Calu3 (cell line): ENCODE data around the gene SLC12A5. TPM values are rescaled to one million over a fixed set of nuclear protein-coding genes. Genes with fewer than 3 reads are reported as not detected.

ENCODE experiments used
- BruUV-seq: library from RNA; stranded (reverse); fragments of 400-500 nt; replicated peaks from 2 replicates; lab custom pipeline; 2021; lab: Mats Ljungman, UMichigan
- CTCF ChIA-PET: fragments of 300-600 bp; sonication (Branson Sonifier 250); formaldehyde crosslinking; loops from one replicate; lab custom pipeline; 2022; ENCODE audit warnings: antibody characterized with exemption; lab: Charles Lee
- DNase-seq: peaks from one replicate; pipeline ENCODE4 v3.0.0; 2022
- H3K27ac Mint-ChIP-seq: one replicate; pipeline ENCODE4 v1.8.0; 2022; ENCODE audit warnings: mixed read lengths; ENCODE audit not compliant: unreplicated experiment
- H3K27me3 Mint-ChIP-seq: one replicate; pipeline ENCODE4 v1.8.0; 2022; ENCODE audit warnings: mixed read lengths; ENCODE audit not compliant: unreplicated experiment
- H3K36me3 Mint-ChIP-seq: one replicate; pipeline ENCODE4 v1.8.0; 2022; ENCODE audit warnings: mild to moderate bottlenecking, moderate library complexity, mixed read lengths; ENCODE audit not compliant: insufficient read depth, unreplicated experiment
- H3K4me1 Mint-ChIP-seq: one replicate; pipeline ENCODE4 v1.8.0; 2022; ENCODE audit warnings: mild to moderate bottlenecking, low read depth, mixed read lengths; ENCODE audit not compliant: unreplicated experiment
- H3K4me3 Mint-ChIP-seq: one replicate; pipeline ENCODE4 v1.8.0; 2022; ENCODE audit warnings: mild to moderate bottlenecking, low read depth, moderate library complexity, mixed read lengths; ENCODE audit not compliant: unreplicated experiment
- H3K9me3 Mint-ChIP-seq: one replicate; pipeline ENCODE4 v1.8.0; 2022; ENCODE audit warnings: low read depth, mixed read lengths; ENCODE audit not compliant: unreplicated experiment
- CTCF ChIP-seq: fragments of 200-600 bp; IDR thresholded peaks from one replicate; pipeline ENCODE4 v1.8.0; 2022; ENCODE audit warnings: antibody characterized with exemption; ENCODE audit not compliant: unreplicated experiment
- intact Hi-C: fragments of 100-400 bp; cut with micrococcal nuclease; formaldehyde crosslinking; loops from one replicate; pipeline ENCODE4 v1.10.0; 2022; ENCODE audit not compliant: unreplicated experiment
- total RNA-seq: library from RNA; stranded (reverse); gene quantifications from 2 replicates; pipeline ENCODE4 v1.2.3, GENCODE V29; 2022

SLC12A5 gene
- total RNA-seq, 1 experiment from 2014 or later, result 2.1 TPM

- intact Hi-C loops, result loop anchor here (2.0 to 10.0 kb wide), 2 partner anchors 64 to 312 kb away; no protein-coding TSS in a partner anchor
- Mint-ChIP-seq H3K27ac (no peak overlapping the region), H3K4me3 (no peak overlapping the region), H3K9me3 (no peaks in the 10 kb centered on the region), H3K36me3 (no peaks in the 10 kb centered on the region), H3K27me3 (peaks cover 82% of the 10 kb centered on the region), H3K4me1 (peaks cover 8% of the 10 kb centered on the region)
- DNase-seq, result no peak
- TF ChIP-seq CTCF, result no peak
- CTCF ChIA-PET, result interaction anchor here (0.6 to 1.6 kb wide), 27 partner anchors 8 to 1294 kb away, joined by 3 to 14 read pairs (median 4); partner anchors contain the start of genes CD40 and ELMO2
- BruUV-seq, result no TSS peak
Observed at GRCh38 chr20:46023148-46023484, 5.9 kb upstream of the SLC12A5 start.

GRCh38 chr20:46023999-46024398 lies 5.0 kb upstream of the SLC12A5 start:
- TF ChIP-seq CTCF, result no peak
- DNase-seq, result no peak
- BruUV-seq, result no TSS peak
- Mint-ChIP-seq H3K27ac (no peak overlapping the region), H3K27me3 (peaks cover 73% of the 10 kb centered on the region), H3K4me3 (no peak overlapping the region), H3K9me3 (no peaks in the 10 kb centered on the region), H3K36me3 (no peaks in the 10 kb centered on the region), H3K4me1 (peaks cover 8% of the 10 kb centered on the region)
- CTCF ChIA-PET, result interaction anchor here (0.6 to 1.6 kb wide), 5 partner anchors 11 to 414 kb away, joined by 3 to 5 read pairs (median 4); no protein-coding TSS in a partner anchor
- intact Hi-C loops, result loop anchor here (2.0 to 10.0 kb wide), 2 partner anchors 63 to 311 kb away; no protein-coding TSS in a partner anchor

- DNase-seq, result no peak
- CTCF ChIA-PET, result no interaction called here
- Mint-ChIP-seq H3K9me3 (no peaks in the 10 kb centered on the region), H3K27me3 (peaks cover 66% of the 10 kb centered on the region), H3K4me1 (peaks cover 8% of the 10 kb centered on the region), H3K4me3 (no peak overlapping the region), H3K36me3 (no peaks in the 10 kb centered on the region), H3K27ac (no peak overlapping the region)
- intact Hi-C loops, result loop anchor here (10.0 kb wide), 1 partner anchor 309 kb away; no protein-coding TSS in a partner anchor
- no TSS peak for BruUV-seq
- no peak for TF ChIP-seq CTCF
Observed at GRCh38 chr20:46025376-46025783, 3.6 kb upstream of the SLC12A5 start.

GRCh38 chr20:46027245-46027853 lies 1.7 kb upstream of the SLC12A5 start:
- CTCF ChIA-PET, result interaction anchor here (0.6 kb wide), 1 partner anchor 249 kb away, joined by 4 read pairs; no protein-coding TSS in a partner anchor
- intact Hi-C loops, result loop anchor here (10.0 kb wide), 1 partner anchor 307 kb away; no protein-coding TSS in a partner anchor
- H3K27me3 Mint-ChIP-seq, result peaks cover 53% of the 10 kb centered on the region
- H3K4me3 Mint-ChIP-seq, result no peak overlapping the region
- H3K4me1 Mint-ChIP-seq, result peaks cover 8% of the 10 kb centered on the region
- H3K36me3 Mint-ChIP-seq, result no peaks in the 10 kb centered on the region
- no TSS peak for BruUV-seq
- no peak for TF ChIP-seq CTCF
- peak; percentile 73 for DNase-seq
- H3K27ac Mint-ChIP-seq, result no peak overlapping the region
- H3K9me3 Mint-ChIP-seq, result no peaks in the 10 kb centered on the region
